NCI-H187 treated with DMSO at 0.1 percent for 48 hours (cell line): Measurements from ENCODE around the gene SSR3.

Source experiments
- DNase-seq: peaks from one replicate; lab custom pipeline; 2025; lab: John Stamatoyannopoulos, UW

The SSR3 gene

GRCh38 chr3:156536524-156537316 lies 18.2 kb downstream of the SSR3 start:
- DNase-seq = no peak

GRCh38 chr3:156535798-156536197 lies 19.1 kb downstream of the SSR3 start:
- DNase-seq = no peak

GRCh38 chr3:156535162-156535627 lies 19.7 kb downstream of the SSR3 start:
- no peak for DNase-seq

- no peak for DNase-seq
Observed at GRCh38 chr3:156533205-156533604, 21.7 kb downstream of the SSR3 start.

- no peak for DNase-seq
Observed at GRCh38 chr3:156532730-156533129, 22.2 kb downstream of the SSR3 start.

- DNase-seq = no peak
Observed at GRCh38 chr3:156530980-156531379, 23.9 kb downstream of the SSR3 start.

GRCh38 chr3:156527060-156527459 lies 27.9 kb downstream of the SSR3 start:
- DNase-seq = no peak

GRCh38 chr3:156525808-156526207 lies 29.1 kb downstream of the SSR3 start:
- no peak for DNase-seq

GRCh38 chr3:156522673-156523072 lies 32.2 kb downstream of the SSR3 start:
- no peak for DNase-seq

GRCh38 chr3:156519758-156520162 lies 35.2 kb downstream of the SSR3 start:
- no peak for DNase-seq

GRCh38 chr3:156518726-156519125 lies 36.2 kb downstream of the SSR3 start:
- DNase-seq = no peak

GRCh38 chr3:156516961-156517360 lies 38.0 kb downstream of the SSR3 start:
- DNase-seq = no peak

GRCh38 chr3:156516284-156516683 lies 38.6 kb downstream of the SSR3 start:
- DNase-seq = no peak

GRCh38 chr3:156513619-156514018 lies 41.3 kb downstream of the SSR3 start:
- DNase-seq = no peak

- no peak for DNase-seq
Observed at GRCh38 chr3:156511987-156512677, 42.8 kb downstream of the SSR3 start.

- DNase-seq = no peak
Observed at GRCh38 chr3:156509189-156510174, 45.4 kb downstream of the SSR3 start.

- DNase-seq = no peak
Observed at GRCh38 chr3:156507285-156507684, 47.6 kb downstream of the SSR3 start.

- no peak for DNase-seq
Observed at GRCh38 chr3:156498307-156498706, 56.6 kb downstream of the SSR3 start.

GRCh38 chr3:156497326-156497725 lies 57.6 kb downstream of the SSR3 start:
- no peak for DNase-seq

- no peak for DNase-seq
Observed at GRCh38 chr3:156495816-156496215, 59.1 kb downstream of the SSR3 start.

- no peak for DNase-seq
Observed at GRCh38 chr3:156493887-156494286, 61.0 kb downstream of the SSR3 start.

GRCh38 chr3:156492801-156493261 lies 62.1 kb downstream of the SSR3 start:
- no peak for DNase-seq
